GM12872 (cell line): ENCODE data around the gene MED15.

Source experiments
- CTCF ChIP-seq: IDR thresholded peaks from 3 replicates; pipeline ENCODE4 v1.5.1; 2011; ENCODE audit warnings: low read depth, mild to moderate bottlenecking, low read length, moderate library complexity; ENCODE audit not compliant: insufficient read depth

Gene MED15

DNA sequence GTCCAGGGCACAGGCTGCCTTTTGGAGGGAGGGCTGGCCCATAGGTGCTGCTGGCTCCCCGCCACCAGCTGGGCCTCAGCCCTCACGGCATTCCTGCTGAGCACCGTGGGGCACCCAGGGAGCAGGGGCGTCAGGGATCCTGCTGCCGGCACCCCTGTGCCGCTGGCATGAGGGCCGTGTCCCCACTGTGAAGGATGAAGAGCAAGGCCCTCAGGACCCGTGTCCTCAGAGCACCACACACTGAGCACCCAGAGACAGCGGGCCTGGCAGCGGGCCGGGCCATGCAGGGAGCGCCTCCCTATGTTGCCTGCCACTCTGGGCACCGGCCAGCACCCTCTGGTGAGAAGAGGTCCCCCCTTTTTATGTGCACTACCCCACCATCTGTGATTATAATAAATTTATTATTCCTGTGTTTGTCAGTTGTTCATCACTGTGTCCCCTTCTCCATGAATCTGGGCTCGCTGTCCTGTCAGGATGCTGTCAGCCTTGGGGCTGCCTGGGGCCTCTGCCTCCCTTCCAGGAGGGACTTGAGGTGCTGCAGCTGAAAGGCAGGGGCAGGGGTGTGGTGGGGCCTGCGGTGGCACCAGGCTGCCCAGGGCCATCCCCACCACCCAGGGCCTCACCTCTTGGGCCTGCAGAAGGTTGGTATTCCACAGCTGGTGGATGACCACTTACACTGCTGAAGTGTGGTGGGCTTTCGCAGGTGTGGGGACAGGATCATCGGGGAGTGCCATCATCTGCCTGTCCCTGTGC is 80.0 kb downstream of the MED15 start:
- no peak for TF ChIP-seq CTCF

- no peak for TF ChIP-seq CTCF
Observed at GRCh38 chr22:20588092-20588842, 80.9 kb downstream of the MED15 start.

DNA sequence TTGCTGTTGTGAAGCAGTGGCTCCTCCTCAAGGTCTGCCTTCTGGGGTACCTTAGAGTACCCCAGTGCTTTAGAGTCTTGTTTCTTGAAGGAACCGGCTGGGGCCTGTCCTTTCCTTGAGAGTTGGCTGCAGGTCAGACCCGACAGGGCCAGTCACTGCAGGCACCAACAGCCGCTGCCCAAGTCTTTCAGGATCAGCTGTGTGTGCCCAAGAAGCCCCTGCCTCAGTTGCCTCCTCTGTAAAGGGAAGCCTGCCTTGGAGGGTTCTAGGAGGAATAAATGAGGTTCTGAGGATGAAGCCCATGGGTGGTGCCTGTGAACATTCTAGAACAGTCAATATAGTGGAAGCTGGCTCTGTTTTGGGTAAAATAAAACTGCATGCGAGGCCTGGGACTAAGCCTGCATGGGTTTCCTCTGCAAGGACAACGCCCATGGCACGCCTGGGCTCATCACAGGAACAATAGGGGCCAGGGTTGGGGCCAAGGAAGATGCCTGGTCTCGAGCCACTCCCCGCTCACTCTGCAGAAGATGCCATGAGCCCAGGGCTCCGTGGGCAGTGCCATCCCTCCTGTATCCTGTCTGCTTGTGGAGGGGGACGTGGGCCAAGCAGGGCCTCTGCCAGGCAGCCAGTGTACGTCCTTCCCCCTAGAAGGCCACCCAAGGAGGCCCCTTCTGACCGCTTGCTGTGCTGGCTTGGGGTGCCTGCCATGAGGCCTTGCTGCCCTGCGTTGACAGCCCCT is 81.6 kb downstream of the MED15 start:
- TF ChIP-seq CTCF: no peak

DNA sequence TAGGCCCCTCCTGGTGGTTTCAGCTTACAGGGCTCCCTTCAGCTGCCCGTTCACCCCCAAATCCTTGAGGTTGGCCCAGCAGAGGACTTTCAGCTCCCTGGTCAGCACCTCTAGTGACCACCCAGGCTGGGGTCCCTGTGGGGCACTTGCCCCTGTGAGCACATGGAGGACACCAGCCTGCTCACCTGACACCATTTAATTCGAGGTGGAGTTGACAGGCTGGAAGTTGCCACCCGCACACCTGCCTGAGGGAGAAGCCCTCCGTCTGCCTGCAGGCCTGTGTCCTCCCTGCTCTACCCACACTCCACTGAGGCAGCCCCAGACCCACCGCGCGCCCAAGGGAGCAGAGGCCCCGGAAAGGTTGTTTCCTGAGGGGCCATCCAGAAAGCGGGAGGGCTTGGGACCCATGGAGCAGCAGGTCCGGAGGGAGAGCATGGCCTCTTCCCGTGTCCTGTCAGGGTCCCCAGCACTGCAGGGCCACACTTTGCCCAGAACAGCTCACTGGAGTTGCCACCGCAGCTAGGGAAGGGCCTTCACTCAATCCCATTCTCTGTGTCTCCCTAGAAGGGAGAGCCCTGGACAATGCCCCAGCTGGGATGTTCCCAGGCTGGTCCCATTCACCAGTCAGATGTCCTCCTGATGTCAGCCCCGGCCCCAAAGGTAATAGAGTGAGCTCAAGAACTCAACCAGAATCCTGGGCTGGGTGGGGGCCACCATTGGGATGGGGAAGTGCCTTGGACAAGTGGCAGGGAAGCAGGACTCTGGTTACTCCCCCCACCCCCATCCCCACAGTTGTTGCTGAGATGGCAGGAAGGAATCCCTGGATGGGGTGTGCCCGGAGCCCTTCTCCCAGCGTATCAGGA is 82.4 kb downstream of the MED15 start:
- TF ChIP-seq CTCF: no peak

- TF ChIP-seq CTCF: no peak
Observed at GRCh38 chr22:20590477-20591294, 83.3 kb downstream of the MED15 start.

DNA sequence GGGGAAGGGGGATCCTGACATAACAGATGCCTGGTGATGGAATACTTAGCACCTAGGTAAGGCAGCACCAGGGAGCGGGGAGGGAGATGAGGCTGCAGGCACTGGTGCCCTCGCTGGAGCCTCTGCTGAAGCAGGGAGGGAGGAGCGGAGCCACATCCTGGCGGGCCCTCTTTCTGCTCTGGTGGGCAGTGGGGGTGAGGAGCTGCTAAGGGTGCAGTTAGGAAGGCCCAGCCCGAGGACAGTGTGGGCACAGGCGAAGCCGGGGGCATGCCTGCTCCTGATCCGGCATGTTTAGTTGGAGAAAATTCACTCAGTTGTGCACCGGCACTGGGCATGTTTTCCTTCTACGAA is 83.9 kb downstream of the MED15 start:
- TF ChIP-seq CTCF: no peak
